GM12878 (cell line): ENCODE data around the gene UXS1. TPM values are rescaled to one million over a fixed set of nuclear protein-coding genes. Genes with fewer than 3 reads are reported as not detected.
"Not testable (repeated sequence)": the region's sequence is repeated elsewhere in the genome, so short reads cannot be mapped to it uniquely, and the experiment has no call there.

Experiments used
- ATAC-seq: fragments of 200-7000 bp; cut with Tn5 transposase; 3 replicates; pipeline ENCODE4 v1.9.1; 2020; ENCODE audit warnings: mild to moderate bottlenecking, moderate library complexity
- BruUV-seq: library from RNA; stranded (reverse); fragments of 400-500 nt; replicated peaks from 2 replicates; lab custom pipeline; 2021; lab: Mats Ljungman, UMichigan
- CTCF ChIA-PET: fragments of 300-600 bp; sonication (Branson Sonifier 250); formaldehyde crosslinking; extraction: SDS; loops from one replicate; lab custom pipeline; 2021; ENCODE audit warnings: inconsistent platforms; lab: Yijun Ruan, JAX
- POLR2A ChIA-PET: fragments of 350-600 bp; formaldehyde crosslinking; extraction: SDS; loops from one replicate; lab custom pipeline; 2021; ENCODE audit warnings: inconsistent platforms; lab: Charles Lee
- RAD21 ChIA-PET: fragments of 300-600 bp; sonication (Branson Sonifier 250); formaldehyde crosslinking; loops from one replicate; lab custom pipeline; 2023; ENCODE audit warnings: antibody characterized with exemption; ENCODE audit not compliant: unreplicated experiment; lab: Charles Lee
- SMC1A ChIA-PET: fragments of 300-600 bp; sonication (Branson Sonifier 250); formaldehyde crosslinking; loops from one replicate; lab custom pipeline; 2023; ENCODE audit not compliant: unreplicated experiment, uncharacterized antibody; lab: Charles Lee
- DNase-seq: peaks from one replicate; pipeline ENCODE4 v3.0.0-alpha.2; 2011; ENCODE audit warnings: low read depth, low spot score
- FAIRE-seq: peaks from 3 replicates; lab custom pipeline; 2011; peaks lifted over from hg19 to GRCh38; lab: Jason Lieb, UNC
- H2AFZ ChIP-seq: 2 replicates; pipeline ENCODE4 v1.6.0; 2011; ENCODE audit warnings: low read depth, low read length, control low read depth; ENCODE audit not compliant: control insufficient read depth
- H3K27ac ChIP-seq: 2 replicates; pipeline ENCODE4 v1.5.1; 2011; ENCODE audit warnings: control low read depth; ENCODE audit not compliant: control insufficient read depth, insufficient read depth
- H3K27me3 ChIP-seq, 2 experiments: replicated peaks in 1 of 2; 2 replicates each; pipeline versions ENCODE4 v1.6.0 to v1.6.1; 2011; ENCODE audit warnings: low read length in 1 of 2; ENCODE audit not compliant: control insufficient read depth in 2 of 2, insufficient read depth in 2 of 2
- H3K36me3 ChIP-seq, 2 experiments: 2 replicates each; pipeline ENCODE4 v1.5.1; 2011; ENCODE audit warnings: low read length in 1 of 2; ENCODE audit not compliant: control insufficient read depth in 2 of 2, insufficient read depth in 2 of 2
- H3K4me1 ChIP-seq: 2 replicates; pipeline ENCODE4 v1.6.1; 2011; ENCODE audit warnings: mild to moderate bottlenecking, low read length, moderate library complexity, mixed read lengths; ENCODE audit not compliant: control insufficient read depth, insufficient read depth
- H3K4me2 ChIP-seq: 2 replicates; pipeline ENCODE4 v1.6.0; 2011; ENCODE audit warnings: control low read depth; ENCODE audit not compliant: control insufficient read depth, insufficient read depth
- H3K4me3 ChIP-seq: fragments of 200-600 bp; sonication (generic); 2 replicates; pipeline ENCODE4 v1.5.1; 2016
- H3K79me2 ChIP-seq: 2 replicates; pipeline ENCODE4 v1.6.0; 2011; ENCODE audit warnings: low read length; ENCODE audit not compliant: control insufficient read depth, insufficient read depth
- H3K9ac ChIP-seq: 2 replicates; pipeline ENCODE4 v1.8.0; 2011; ENCODE audit warnings: low read length, control low read depth, mixed read lengths; ENCODE audit not compliant: control insufficient read depth, insufficient read depth
- H3K9me3 ChIP-seq: replicated peaks from 3 replicates; pipeline ENCODE4 v1.5.1; 2011; ENCODE audit warnings: mild to moderate bottlenecking, low read length; ENCODE audit not compliant: control insufficient read depth, insufficient read depth
- H4K20me1 ChIP-seq: 2 replicates; pipeline ENCODE4 v1.6.0; 2011; ENCODE audit not compliant: control insufficient read depth, insufficient read depth
- CHD1 ChIP-seq: IDR thresholded peaks from 2 replicates; pipeline ENCODE4 v1.6.1; 2012; ENCODE audit warnings: low read depth, low read length, improper control_type of control experiment
- DPF2 ChIP-seq: fragments of 450-650 bp; IDR thresholded peaks from 2 replicates; pipeline ENCODE4 v1.6.1; 2017; ENCODE audit warnings: mild to moderate bottlenecking
- EZH2 ChIP-seq: IDR thresholded peaks from 2 replicates; pipeline ENCODE4 v1.6.1; 2012; ENCODE audit warnings: low read depth, mild to moderate bottlenecking, control low read depth, inconsistent platforms, low read length, borderline replicate concordance; ENCODE audit not compliant: control insufficient read depth
- IKZF2 ChIP-seq, 2 experiments: fragments of 450-650 bp; IDR thresholded peaks; 2 replicates each; pipeline ENCODE4 v1.6.1; 2017; ENCODE audit warnings: mild to moderate bottlenecking in 2 of 2, moderate library complexity in 2 of 2
- NBN ChIP-seq: fragments of 450-650 bp; IDR thresholded peaks from 2 replicates; pipeline ENCODE4 v1.6.1; 2016
- RAD51 ChIP-seq: fragments of 450-650 bp; IDR thresholded peaks from 2 replicates; pipeline ENCODE4 v1.6.1; 2016; ENCODE audit warnings: moderate library complexity, mild to moderate bottlenecking, inconsistent platforms
- SP1 ChIP-seq: IDR thresholded peaks from one replicate; pipeline ENCODE4 v1.6.1; 2011; ENCODE audit warnings: low read depth, low read length
- SUPT20H ChIP-seq: IDR thresholded peaks from 2 replicates; pipeline ENCODE4 v1.6.1; 2011; ENCODE audit warnings: low read depth, mild to moderate bottlenecking, low read length, moderate library complexity, borderline replicate concordance; ENCODE audit not compliant: control insufficient read depth
- WGBS: methylation state at CpG from one replicate; pipeline ENCODE4 v1.1.6; 2016; ENCODE audit warnings: low lambda C conversion rate; ENCODE audit not compliant: insufficient replicate concordance, insufficient coverage; ENCODE audit errors: missing lambda C conversion rate; 5-methylcytosine and 5-hydroxymethylcytosine counted together
- in situ Hi-C: fragments of 300-500 bp; cut with MboI; formaldehyde crosslinking; loops from 9 replicates; pipeline ENCODE4 v1.14.3; 2018; ENCODE audit warnings: mixed read lengths
- intact Hi-C: fragments of 100-400 bp; cut with micrococcal nuclease; formaldehyde crosslinking; loops from one replicate; pipeline ENCODE4 v1.14.2; 2022; ENCODE audit not compliant: unreplicated experiment
- polyA plus RNA-seq, 11 experiments: library from polyadenylated mRNA; depleted of rRNA in 4 of 11; unstranded in 6 of 11; stranded (reverse) in 5 of 11; fragments of >200 nt; fragmentation: Nextera tagmentation in 4 of 11; fragmentation: Illumina TruSeq in 1 of 11; extraction: Ambion mirVana in 4 of 11; extraction: Trizol in 1 of 11; gene quantifications; 1 replicate in 1 of 11; 2 replicates in 10 of 11; pipeline versions ENCODE4 v1.2.1 to v1.2.3, GENCODE V29; 2011 to 2016; ENCODE audit warnings: inconsistent platforms in 2 of 11, missing spikeins in 2 of 11, low read depth in 1 of 11
- total RNA-seq, 4 experiments: library from RNA; depleted of rRNA in 3 of 4; stranded (reverse); fragments of >200 nt in 3 of 4; fragmentation: Illumina TruSeq in 1 of 4; extraction: Trizol in 1 of 4; gene quantifications; 2 replicates each; pipeline versions ENCODE4 v1.2.1 to v1.2.3, GENCODE V29; 2013 to 2021
- TF ChIP-seq, protein P1 (sequence below): fragments of 150-350 bp; IDR thresholded peaks from 2 replicates; pipeline ENCODE4 v1.6.1; 2014; ENCODE audit warnings: mild to moderate bottlenecking, low read depth, low read length

Gene UXS1
- total and polyA plus RNA-seq, 10 of the 15 experiments (the other 5 are each of a cell fraction or from before 2014, with no cell fraction given), result 6.0 to 25.4 (median 24.0) TPM

DNA sequence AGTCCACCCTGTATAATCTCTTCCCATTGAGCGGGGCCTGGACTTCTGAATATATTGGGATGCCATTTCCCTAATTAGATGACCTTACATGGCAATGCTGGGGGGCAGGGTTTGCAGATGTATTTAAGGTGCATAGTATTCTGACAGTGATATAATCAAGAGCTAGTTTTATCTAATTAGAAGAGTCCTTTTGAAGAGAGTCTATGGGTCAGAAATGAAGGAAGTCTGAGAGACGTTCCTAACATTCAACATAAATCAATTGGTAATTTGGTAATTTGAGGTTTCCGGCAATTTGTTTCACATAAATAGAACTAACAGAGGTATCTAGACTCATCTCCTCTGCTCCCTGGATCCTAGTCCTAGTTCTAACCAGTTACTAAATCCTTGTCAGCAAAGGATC lies 25.7 kb upstream of the UXS1 start (continued):
- TF ChIP-seq EZH2 (no peak), DPF2 (no peak), SP1 (no peak), RAD51 (no peak), IKZF2 (IDR thresholded peaks at IDR 0.05) (no peak)

DNA sequence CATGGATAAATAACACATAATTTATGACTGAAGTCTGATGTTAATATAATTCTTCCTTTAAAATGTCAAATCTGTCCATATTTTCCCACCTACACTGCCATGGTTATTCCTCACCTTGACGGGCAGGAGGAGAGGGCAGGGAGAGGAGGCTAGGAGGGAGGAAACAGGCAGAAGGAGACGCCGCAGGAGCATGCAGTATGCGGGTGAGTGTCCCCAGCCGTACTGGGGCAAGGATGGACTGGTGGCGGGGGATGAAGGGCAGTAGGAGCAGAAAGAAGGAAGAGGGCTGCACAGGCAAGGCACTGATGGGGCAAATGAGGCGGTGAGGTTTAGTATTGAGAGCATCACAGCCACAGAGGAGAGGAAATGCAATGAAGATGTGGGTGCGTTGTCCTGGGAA lies 25.1 kb upstream of the UXS1 start:
- H4K20me1 ChIP-seq, H3K9me3 ChIP-seq, CTCF ChIA-PET, RAD21 ChIA-PET, H3K27me3 ChIP-seq, H3K4me1 ChIP-seq, POLR2A ChIA-PET, ATAC-seq, in situ Hi-C loops, intact Hi-C loops, H3K4me2 ChIP-seq, FAIRE-seq, H3K9ac ChIP-seq, H3K4me3 ChIP-seq, SMC1A ChIA-PET, H3K79me2 ChIP-seq, H3K27ac ChIP-seq, DNase-seq, H2AFZ ChIP-seq, H3K36me3 ChIP-seq, BruUV-seq: not testable (repeated sequence)
- 61% methylated on average over 6 of the region's 8 CpGs for WGBS

DNA sequence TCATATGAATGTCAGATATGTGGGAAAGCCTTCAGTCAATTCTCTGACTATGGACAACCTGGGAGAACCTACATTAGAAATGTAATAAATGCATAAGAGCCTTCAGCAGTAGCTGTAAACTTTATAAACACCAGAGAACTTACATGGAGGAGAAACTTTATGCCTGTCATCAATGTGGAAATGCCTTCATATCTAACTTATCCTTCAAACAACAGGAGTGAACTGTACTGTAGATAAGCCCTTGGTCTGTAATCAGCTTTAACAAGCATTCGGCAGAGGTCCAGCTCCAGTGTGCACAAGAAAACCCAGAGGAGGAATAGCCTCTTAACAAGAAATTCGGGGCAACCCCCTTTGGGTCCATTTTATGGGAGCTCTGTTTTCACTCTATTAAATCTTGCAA lies 14.8 kb upstream of the UXS1 start:
- Histone ChIP-seq H3K4me2 (no peak overlapping the region), H3K9ac (no peak overlapping the region), H3K79me2 (no peaks in the 10 kb centered on the region)
- CTCF ChIA-PET, result interaction anchor here (0.8 kb wide), 1 partner anchor 100 kb away, joined by 3 read pairs; no protein-coding TSS in a partner anchor
- intact Hi-C loops, result no loop called here
- TF ChIP-seq NBN (no peak), CHD1 (no peak), SUPT20H (no peak)
- TF ChIP-seq, protein P1, sequence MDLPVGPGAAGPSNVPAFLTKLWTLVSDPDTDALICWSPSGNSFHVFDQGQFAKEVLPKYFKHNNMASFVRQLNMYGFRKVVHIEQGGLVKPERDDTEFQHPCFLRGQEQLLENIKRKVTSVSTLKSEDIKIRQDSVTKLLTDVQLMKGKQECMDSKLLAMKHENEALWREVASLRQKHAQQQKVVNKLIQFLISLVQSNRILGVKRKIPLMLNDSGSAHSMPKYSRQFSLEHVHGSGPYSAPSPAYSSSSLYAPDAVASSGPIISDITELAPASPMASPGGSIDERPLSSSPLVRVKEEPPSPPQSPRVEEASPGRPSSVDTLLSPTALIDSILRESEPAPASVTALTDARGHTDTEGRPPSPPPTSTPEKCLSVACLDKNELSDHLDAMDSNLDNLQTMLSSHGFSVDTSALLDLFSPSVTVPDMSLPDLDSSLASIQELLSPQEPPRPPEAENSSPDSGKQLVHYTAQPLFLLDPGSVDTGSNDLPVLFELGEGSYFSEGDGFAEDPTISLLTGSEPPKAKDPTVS, result no peak
- TF ChIP-seq, all 136 proteins: peak for 0
- 19% methylated on average over 2 of the region's 2 CpGs for WGBS
- H3K27me3 ChIP-seq, result no peaks in the 10 kb centered on the region; a peak in 1 of 4 replicates
- H2AFZ ChIP-seq, result no peak overlapping the region
- H3K27ac ChIP-seq, result no peak overlapping the region
- FAIRE-seq (no peak), DNase-seq (no peak), ATAC-seq (no peak)
- ChIA-PET RAD21 (no interaction called here), SMC1A (interaction anchor here (0.9 kb wide), 1 partner anchor 465 kb away, joined by 3 read pairs; no protein-coding TSS in a partner anchor), POLR2A (no interaction called here)
- H3K4me3 ChIP-seq, result no peak overlapping the region
- H4K20me1 ChIP-seq, result no peaks in the 10 kb centered on the region
- no TSS peak for BruUV-seq
- H3K36me3 ChIP-seq, result no peaks in the 10 kb centered on the region
- in situ Hi-C loops, result no loop called here
- H3K4me1 ChIP-seq, result no peaks in the 10 kb centered on the region
- H3K9me3 ChIP-seq, result no peaks in the 10 kb centered on the region
